ENCODE results near the gene PLXNC1.
A peak's percentile ranks its signal among the peaks of the same experiment; 100 is the strongest.

The PLXNC1 gene

DNA sequence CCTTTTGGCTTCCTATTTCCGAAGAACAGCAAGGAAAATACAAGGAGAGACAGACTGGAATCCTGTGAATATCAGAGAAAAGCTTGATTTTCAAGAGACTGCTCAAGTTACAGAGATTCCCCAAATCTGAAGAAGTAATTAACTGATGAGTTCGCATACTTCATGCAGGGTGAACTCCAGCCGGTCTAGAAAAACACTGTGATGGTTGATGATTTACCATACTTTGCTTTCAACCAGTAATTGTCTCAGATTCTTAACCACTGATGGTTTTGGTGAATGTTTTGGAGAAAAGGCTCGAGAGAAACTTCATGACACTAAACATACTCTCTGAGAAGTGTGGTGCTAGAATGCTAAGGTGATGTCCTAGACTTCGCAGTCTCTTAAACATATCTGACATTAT, 4.4 kb upstream of the PLXNC1 start:
- no peak for DNase-seq (ENCODE audit: insufficient read length, low spot score)
- no peak for FAIRE-seq
- TF ChIP-seq, protein P1, sequence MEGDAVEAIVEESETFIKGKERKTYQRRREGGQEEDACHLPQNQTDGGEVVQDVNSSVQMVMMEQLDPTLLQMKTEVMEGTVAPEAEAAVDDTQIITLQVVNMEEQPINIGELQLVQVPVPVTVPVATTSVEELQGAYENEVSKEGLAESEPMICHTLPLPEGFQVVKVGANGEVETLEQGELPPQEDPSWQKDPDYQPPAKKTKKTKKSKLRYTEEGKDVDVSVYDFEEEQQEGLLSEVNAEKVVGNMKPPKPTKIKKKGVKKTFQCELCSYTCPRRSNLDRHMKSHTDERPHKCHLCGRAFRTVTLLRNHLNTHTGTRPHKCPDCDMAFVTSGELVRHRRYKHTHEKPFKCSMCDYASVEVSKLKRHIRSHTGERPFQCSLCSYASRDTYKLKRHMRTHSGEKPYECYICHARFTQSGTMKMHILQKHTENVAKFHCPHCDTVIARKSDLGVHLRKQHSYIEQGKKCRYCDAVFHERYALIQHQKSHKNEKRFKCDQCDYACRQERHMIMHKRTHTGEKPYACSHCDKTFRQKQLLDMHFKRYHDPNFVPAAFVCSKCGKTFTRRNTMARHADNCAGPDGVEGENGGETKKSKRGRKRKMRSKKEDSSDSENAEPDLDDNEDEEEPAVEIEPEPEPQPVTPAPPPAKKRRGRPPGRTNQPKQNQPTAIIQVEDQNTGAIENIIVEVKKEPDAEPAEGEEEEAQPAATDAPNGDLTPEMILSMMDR (IDR thresholded peaks at IDR 0.05; ENCODE audit: insufficient read depth, missing control alignments): no peak

DNA sequence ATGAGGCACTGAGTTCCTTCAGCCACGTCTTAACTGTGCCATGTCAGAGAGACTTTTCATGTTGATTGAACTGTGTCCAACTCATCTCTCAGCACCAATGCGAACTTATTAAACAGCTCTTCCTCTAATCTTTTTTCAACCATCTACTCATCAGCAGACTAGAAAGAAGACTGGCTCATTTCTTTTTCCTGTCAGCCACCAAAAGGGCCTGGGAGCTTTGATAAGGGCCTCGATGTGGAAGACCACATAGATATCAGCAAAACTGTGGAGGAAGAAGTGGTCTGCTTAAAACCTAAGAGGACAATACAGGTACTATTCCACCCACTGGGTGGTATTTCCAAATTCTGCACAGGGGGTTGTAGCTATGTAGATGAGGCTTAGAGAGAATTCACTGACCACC, 3.6 kb upstream of the PLXNC1 start:
- TF ChIP-seq, protein P1 (IDR thresholded peaks at IDR 0.05; ENCODE audit: insufficient read depth, missing control alignments): no peak
- DNase-seq (ENCODE audit: insufficient read length, low spot score) (no peak), FAIRE-seq (no peak)

DNA sequence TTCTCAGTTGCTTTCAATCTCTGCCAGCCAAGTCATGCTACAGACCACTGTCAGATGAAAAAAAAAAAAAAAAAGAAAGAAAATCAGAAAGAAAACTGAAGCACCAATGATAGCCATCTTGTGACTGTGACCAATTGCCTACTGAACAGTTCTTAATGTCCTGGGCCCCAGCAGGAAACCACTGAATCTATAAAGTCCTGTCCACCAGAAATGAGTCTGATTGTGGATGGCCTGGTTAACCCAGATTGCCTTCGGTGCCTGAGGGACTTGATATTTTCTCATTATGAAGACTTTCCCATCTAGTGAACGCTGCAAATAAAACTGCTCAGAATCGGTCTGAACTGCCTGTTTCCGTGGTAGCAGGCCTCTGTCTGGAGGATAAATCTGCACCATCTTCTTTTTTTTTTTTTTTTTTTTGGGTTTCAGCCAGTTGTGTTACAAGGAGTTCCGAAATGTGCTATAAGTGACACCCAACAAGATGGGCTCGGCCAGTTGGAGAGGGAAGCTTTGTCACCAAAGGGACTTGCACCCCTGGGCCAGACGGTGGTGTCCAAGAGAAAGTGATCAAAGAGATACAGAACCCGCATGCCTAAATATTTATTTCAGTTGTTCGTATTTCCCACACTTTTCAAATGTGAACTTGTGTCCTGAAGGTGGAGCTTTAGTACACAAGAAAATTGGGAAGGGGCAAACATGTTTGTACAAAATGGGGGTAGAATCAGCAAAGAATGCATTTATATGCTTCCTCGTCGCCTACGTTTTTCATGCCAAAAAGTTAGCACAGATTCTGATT, 3.0 kb upstream of the PLXNC1 start:
- FAIRE-seq (no peak), DNase-seq (ENCODE audit: insufficient read length, low spot score) (no peak)
- TF ChIP-seq, protein P1 (IDR thresholded peaks at IDR 0.05; ENCODE audit: insufficient read depth, missing control alignments): peak; percentile 26

DNA sequence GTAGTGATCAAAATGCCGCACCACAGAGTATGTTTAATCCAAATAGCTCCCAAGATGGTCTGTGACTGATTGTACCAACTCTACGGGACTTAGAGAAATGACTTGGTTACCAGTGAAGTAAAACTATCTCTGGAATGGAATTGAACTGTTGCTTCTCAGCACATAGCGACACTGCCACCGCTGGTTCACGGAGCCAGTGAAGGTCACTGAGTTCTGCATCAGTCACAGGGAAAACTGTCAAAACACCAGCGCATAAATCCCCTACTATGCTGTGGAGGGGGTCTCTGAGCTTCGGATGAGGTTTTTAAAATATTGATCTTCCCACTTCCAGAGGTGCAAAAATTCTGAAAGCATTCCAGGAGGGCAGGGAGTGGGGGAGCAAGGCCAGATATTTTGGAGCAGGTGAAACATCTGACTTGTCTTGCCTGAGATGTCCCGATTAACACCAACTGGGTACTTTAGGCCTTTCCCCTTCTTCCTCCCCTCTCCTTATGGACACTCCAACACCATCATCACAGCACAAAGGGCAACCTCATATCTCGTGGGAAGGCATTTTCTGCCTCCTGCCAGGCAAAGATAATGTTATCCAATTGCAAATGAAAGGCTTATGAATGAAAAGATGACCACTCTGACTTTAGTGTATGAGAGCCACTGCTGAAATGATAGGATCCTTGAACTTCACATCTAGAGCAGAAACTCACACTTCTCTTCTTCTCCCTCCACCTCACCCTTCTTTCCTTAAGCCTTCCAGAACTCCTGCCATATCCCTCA, 2.0 kb upstream of the PLXNC1 start:
- FAIRE-seq (no peak), DNase-seq (ENCODE audit: insufficient read length, low spot score) (no peak)
- TF ChIP-seq, protein P1 (IDR thresholded peaks at IDR 0.05; ENCODE audit: insufficient read depth, missing control alignments): no peak

DNA sequence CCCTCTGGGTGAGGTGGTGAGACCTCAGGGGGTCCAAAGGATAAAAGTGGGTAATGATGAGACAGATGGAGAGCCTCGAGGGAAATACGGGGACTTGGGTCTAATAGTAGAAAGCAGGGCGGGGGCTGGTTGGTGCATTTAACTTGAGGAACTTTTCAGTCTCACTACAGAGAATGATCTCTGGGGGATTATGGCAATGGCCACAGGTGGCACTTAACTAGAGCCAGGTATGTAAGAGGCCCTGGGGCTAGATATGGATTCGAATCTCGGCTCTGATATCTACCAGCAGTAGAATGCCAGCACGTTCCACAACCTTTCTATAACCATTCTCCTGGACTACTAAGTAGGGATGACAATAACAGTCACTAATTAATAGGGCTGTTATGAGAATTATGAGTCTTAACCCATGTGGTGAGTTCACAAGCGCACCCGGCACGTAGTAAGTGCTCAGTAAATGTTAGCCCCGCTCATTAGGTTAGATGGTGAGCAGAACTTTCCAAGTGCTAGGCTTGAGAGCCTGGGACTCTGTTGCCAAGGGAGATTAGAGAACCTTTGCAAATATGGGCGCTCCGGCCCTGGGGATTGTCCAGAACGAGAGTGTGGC, 888 bp upstream of the PLXNC1 start:
- DNase-seq (ENCODE audit: insufficient read length, low spot score): no peak
- TF ChIP-seq, protein P1 (IDR thresholded peaks at IDR 0.05; ENCODE audit: insufficient read depth, missing control alignments): no peak
- FAIRE-seq: no peak

DNA sequence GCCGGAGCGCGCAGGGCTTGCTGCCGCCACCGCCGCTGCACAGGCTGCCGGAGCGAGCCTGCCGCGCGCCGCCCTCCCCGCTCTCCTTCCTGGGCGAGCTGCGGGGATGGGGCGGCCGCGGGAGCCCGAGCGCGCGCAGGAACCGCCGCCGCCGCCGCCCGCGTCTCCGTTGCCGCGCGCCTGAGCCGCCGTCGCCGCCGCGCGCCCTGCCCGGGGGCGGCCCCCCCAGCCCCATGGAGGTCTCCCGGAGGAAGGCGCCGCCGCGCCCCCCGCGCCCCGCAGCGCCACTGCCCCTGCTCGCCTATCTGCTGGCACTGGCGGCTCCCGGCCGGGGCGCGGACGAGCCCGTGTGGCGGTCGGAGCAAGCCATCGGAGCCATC, 352 bp downstream of the PLXNC1 start:
- no peak for DNase-seq (ENCODE audit: insufficient read length, low spot score)
- FAIRE-seq: no peak
- TF ChIP-seq, protein P1 (IDR thresholded peaks at IDR 0.05; ENCODE audit: insufficient read depth, missing control alignments): no peak

Measured in D721Med (cell line).